M059J (cell line): ENCODE data around the gene CLEC12A. TPM values are rescaled to one million over a fixed set of nuclear protein-coding genes. Genes with fewer than 3 reads are reported as not detected.
A peak's percentile ranks its signal among the peaks of the same experiment; 100 is the strongest.

ENCODE experiments used
- DNase-seq: peaks from one replicate; pipeline ENCODE4 v3.0.0-alpha.2; 2012; ENCODE audit warnings: low read depth
- total RNA-seq: library from RNA; depleted of rRNA; stranded (reverse); fragments of >200 nt; shearing (Covaris generic); gene quantifications from 2 replicates; pipeline ENCODE4 v1.2.3, GENCODE V29; 2014; rRNA removed

Gene CLEC12A
- total RNA-seq, 1 experiment from 2014 or later, result not detected

GRCh38 chr12:10033783-10034545 lies 62.8 kb downstream of the CLEC12A start:
- DNase-seq, result peak; percentile 53

Other genes with a start within 250 kb of the CLEC12A start
- gene CLECL1, start 238.3 kb upstream of the CLEC12A start, total RNA-seq, result not detected in 2 replicates
- gene CD69, start 210.5 kb upstream of the CLEC12A start, total RNA-seq, result 1.2 TPM in 2 replicates
- 0.69 and 0.98 TPM in 2 replicates for gene KLRF1, start 143.9 kb upstream of the CLEC12A start, total RNA-seq
- 34.4 and 45.5 TPM in 2 replicates for gene CLEC2B, start 102.1 kb upstream of the CLEC12A start, total RNA-seq
- not detected in 2 replicates for gene KLRF2, start 89.9 kb upstream of the CLEC12A start, total RNA-seq
- gene CLEC2A, start 39.0 kb upstream of the CLEC12A start, total RNA-seq, result not detected in 2 replicates
- not detected in 2 replicates for gene CLEC1B, start 27.7 kb downstream of the CLEC12A start, total RNA-seq
- gene CLEC12B, start 39.2 kb downstream of the CLEC12A start, total RNA-seq, result 0.12 and 0.15 TPM in 2 replicates
- 0.07 TPM in 1 of 2 replicates, not detected in the other for gene CLEC9A, start 59.3 kb downstream of the CLEC12A start, total RNA-seq
- gene CLEC1A, start 127.6 kb downstream of the CLEC12A start, total RNA-seq, result 0.99 and 2.7 TPM in 2 replicates
- gene CLEC7A, start 158.8 kb downstream of the CLEC12A start, total RNA-seq, result 38.9 and 40.5 TPM in 2 replicates
- 5.3 and 5.5 TPM in 2 replicates for gene OLR1, start 200.7 kb downstream of the CLEC12A start, total RNA-seq
- gene TMEM52B, start 207.6 kb downstream of the CLEC12A start, total RNA-seq, result 0.37 and 1.2 TPM in 2 replicates
- gene GABARAPL1, start 241.5 kb downstream of the CLEC12A start, total RNA-seq, result 69.5 and 78.6 TPM in 2 replicates